Pancreas (tissue), 10 donors: ENCODE data around the gene MLPH. TPM values are rescaled to one million over a fixed set of nuclear protein-coding genes. Genes with fewer than 3 reads are reported as not detected.
A peak's percentile ranks its signal among the peaks of the same experiment; 100 is the strongest.

Experiments
- ATAC-seq, 4 donors: fragments of 200-7000 bp; cut with Tn5 transposase; one replicate each; pipeline versions ENCODE4 v1.8.0 to v1.9.1; 2020; ENCODE audit warnings: mild to moderate bottlenecking in 4 of 4, moderate library complexity in 4 of 4
- DNase-seq, 6 donors: peaks; one replicate each; pipeline ENCODE4 v3.0.0-alpha.2; 2020
- FAIRE-seq: peaks from 2 replicates; lab custom pipeline; 2012; peaks lifted over from hg19 to GRCh38; lab: Jason Lieb, UNC
- H3K27ac ChIP-seq, 4 donors: fragments of 200-600 bp; sonication (generic); 1 replicate in 3 of 4; 2 replicates in 1 of 4; pipeline versions ENCODE4 v1.5.0 to v1.8.0; 2020
- H3K27me3 ChIP-seq, 4 donors: fragments of 200-600 bp; one replicate each; pipeline ENCODE4 v1.8.0; 2021
- H3K36me3 ChIP-seq, 3 donors: fragments of 200-600 bp; sonication (generic) in 1 of 3; one replicate each; pipeline versions ENCODE4 v1.5.0 to v1.8.0; 2020 to 2021
- H3K4me1 ChIP-seq, 3 donors: fragments of 200-600 bp; one replicate each; pipeline ENCODE4 v1.8.0; 2021
- H3K4me3 ChIP-seq, 4 donors: fragments of 200-600 bp; sonication (generic) in 2 of 4; one replicate each; pipeline versions ENCODE4 v1.5.0 to v1.8.0; 2020 to 2021
- H3K9me3 ChIP-seq, 4 donors: fragments of 200-600 bp; one replicate each; pipeline ENCODE4 v1.8.0; 2021
- WGBS, 2 donors: extraction: QIAGEN DNeasy Blood & Tissue Kit; methylation state at CpG; one replicate each; pipeline ENCODE4 v1.1.7; 2013; 5-methylcytosine and 5-hydroxymethylcytosine counted together
- intact Hi-C, 3 donors: fragments of 100-400 bp; cut with DNase I; formaldehyde crosslinking; loops; one replicate each; pipeline versions ENCODE4 v1.11.1 to v1.14.2; 2022
- polyA plus RNA-seq, 2 donors: library from polyadenylated mRNA; stranded (reverse); fragments of 200-250 nt; gene quantifications; one replicate each; pipeline ENCODE4 v1.2.3, GENCODE V29; 2013
- total RNA-seq, 6 donors: library from RNA; stranded (reverse); fragmentation: NEBNext Ultra II Directional in 4 of 6; extraction: Animal tissue kit (Norgen Biotek cat#: 25700) in 4 of 6; gene quantifications; one replicate each; pipeline versions ENCODE4 v1.2.1 to v1.2.4, GENCODE V29; 2021 to 2023
- TF ChIP-seq, protein P1 (sequence below), 4 donors: fragments of 200-600 bp; sonication (generic) in 3 of 4; IDR thresholded peaks; one replicate each; pipeline versions ENCODE4 v1.5.0 to v1.8.0; 2021; ENCODE audit warnings: antibody characterized with exemption in 4 of 4
- donor health status: healthy with polysubstance abuse.
- donor health status: DM: no; HTN: no; CAD: no; lungs with moderate emphysema.
- donor health status: DM: no; HTN: no; CAD: no.
- donor health status: control.
- donor health status: control.
- donor health status: Bipolar disorder and iron deficiency.
- donor health status: DM: yes; HTN: yes; CAD: no.
- donor health status: DM: no; HTN: no; CAD: no.
- donor health status: DM: no; HTN: no; CAD: no.
- donor health status: DM: yes; HTN: yes; CAD: no.

The MLPH gene
- total and polyA plus RNA-seq, 8 donors, result 6.2 to 45.2 (median 19.3) TPM

GRCh38 chr2:237498341-237498740 lies 11.3 kb downstream of the MLPH start:
- peaks cover 0 to 16% (median 0%) of the 10 kb centered on the region in 3 donors for H3K4me1 ChIP-seq
- no peak overlapping the region for H3K27ac ChIP-seq
- no peaks in the 10 kb centered on the region for H3K36me3 ChIP-seq
- intact Hi-C loops, result no loop called here
- no peak for DNase-seq
- no peaks in the 10 kb centered on the region for H3K9me3 ChIP-seq
- FAIRE-seq, result no peak
- H3K4me3 ChIP-seq, result no peak overlapping the region
- no peaks in the 10 kb centered on the region for H3K27me3 ChIP-seq
- TF ChIP-seq, protein P1, sequence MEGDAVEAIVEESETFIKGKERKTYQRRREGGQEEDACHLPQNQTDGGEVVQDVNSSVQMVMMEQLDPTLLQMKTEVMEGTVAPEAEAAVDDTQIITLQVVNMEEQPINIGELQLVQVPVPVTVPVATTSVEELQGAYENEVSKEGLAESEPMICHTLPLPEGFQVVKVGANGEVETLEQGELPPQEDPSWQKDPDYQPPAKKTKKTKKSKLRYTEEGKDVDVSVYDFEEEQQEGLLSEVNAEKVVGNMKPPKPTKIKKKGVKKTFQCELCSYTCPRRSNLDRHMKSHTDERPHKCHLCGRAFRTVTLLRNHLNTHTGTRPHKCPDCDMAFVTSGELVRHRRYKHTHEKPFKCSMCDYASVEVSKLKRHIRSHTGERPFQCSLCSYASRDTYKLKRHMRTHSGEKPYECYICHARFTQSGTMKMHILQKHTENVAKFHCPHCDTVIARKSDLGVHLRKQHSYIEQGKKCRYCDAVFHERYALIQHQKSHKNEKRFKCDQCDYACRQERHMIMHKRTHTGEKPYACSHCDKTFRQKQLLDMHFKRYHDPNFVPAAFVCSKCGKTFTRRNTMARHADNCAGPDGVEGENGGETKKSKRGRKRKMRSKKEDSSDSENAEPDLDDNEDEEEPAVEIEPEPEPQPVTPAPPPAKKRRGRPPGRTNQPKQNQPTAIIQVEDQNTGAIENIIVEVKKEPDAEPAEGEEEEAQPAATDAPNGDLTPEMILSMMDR (IDR thresholded peaks at IDR 0.05), result no peak
- no peak for ATAC-seq
- 68 to 81% methylated on average over 11 of the region's 11 CpGs for WGBS, 2 donors

GRCh38 chr2:237500681-237501424 lies 13.8 kb downstream of the MLPH start:
- no peaks in the 10 kb centered on the region for H3K9me3 ChIP-seq
- H3K27ac ChIP-seq, result no peak overlapping the region
- H3K27me3 ChIP-seq, result no peaks in the 10 kb centered on the region
- no peak overlapping the region for H3K4me3 ChIP-seq
- H3K36me3 ChIP-seq, result no peaks in the 10 kb centered on the region
- FAIRE-seq (no peak), DNase-seq (no peak), ATAC-seq (peak in 1 of 4 donors; percentile 8)
- intact Hi-C loops, result no loop called here
- TF ChIP-seq, protein P1 (IDR thresholded peaks at IDR 0.05), result no peak
- WGBS, 2 donors, result 87% methylated on average over 13 of the region's 13 CpGs
- H3K4me1 ChIP-seq, result peaks cover 0 to 16% (median 0%) of the 10 kb centered on the region in 3 donors

DNA sequence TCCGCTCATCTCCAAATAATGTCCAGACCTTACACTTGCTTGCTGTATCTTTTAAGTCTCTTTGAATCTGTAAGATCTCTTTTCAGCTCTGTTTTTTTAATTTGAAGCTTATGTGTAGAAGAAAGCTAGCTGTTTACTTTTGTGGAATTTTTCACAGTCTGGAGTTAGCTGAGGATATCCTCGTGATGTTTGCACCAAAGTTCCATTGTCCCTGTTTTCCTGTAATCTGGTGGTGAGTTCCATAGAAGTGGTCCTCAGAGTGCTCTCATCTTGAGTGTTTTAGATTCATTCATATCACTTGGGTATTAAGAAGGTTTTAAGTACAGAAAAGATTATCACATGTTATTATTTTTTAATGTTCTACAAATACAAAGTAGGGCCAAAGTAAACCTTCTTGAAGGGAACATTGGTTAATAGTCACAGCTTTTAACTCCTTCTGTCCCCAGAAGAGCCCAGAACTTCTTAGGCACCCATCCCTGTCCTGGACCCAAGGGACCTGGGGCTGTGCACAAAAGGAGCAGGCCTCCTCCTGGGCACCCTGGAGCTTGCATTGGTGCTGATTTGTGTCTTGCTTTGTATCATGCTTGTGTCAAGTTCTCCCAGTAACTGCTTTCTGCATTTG lies 15.0 kb downstream of the MLPH start:
- no peak for FAIRE-seq
- Histone ChIP-seq H3K27ac (peak overlapping the region in 3 of 4 donors; percentile 39 to 63 (median 56)), H3K4me1 (peaks cover 0 to 16% (median 0%) of the 10 kb centered on the region in 3 donors)

GRCh38 chr2:237503201-237503600 lies 16.1 kb downstream of the MLPH start:
- Histone ChIP-seq H3K4me1 (peaks cover 0 to 16% (median 0%) of the 10 kb centered on the region in 3 donors), H3K36me3 (no peaks in the 10 kb centered on the region), H3K27ac (peak overlapping the region in 1 of 4 donors; percentile 63), H3K27me3 (no peaks in the 10 kb centered on the region), H3K9me3 (no peaks in the 10 kb centered on the region), H3K4me3 (no peak overlapping the region)
- no peak for ATAC-seq
- intact Hi-C loops, result no loop called here
- TF ChIP-seq, protein P1 (IDR thresholded peaks at IDR 0.05), result no peak
- 94 to 95% methylated on average over 16 of the region's 16 CpGs for WGBS, 2 donors
- FAIRE-seq, result no peak
- peak in 1 of 6 donors; percentile 32 for DNase-seq

More for the DNA sequence above, 15.0 kb downstream of the MLPH start:
- ATAC-seq (peak; percentile 35 to 68 (median 62)), DNase-seq (no peak)
- Histone ChIP-seq H3K4me3 (no peak overlapping the region), H3K27me3 (no peaks in the 10 kb centered on the region), H3K9me3 (no peaks in the 10 kb centered on the region), H3K36me3 (no peaks in the 10 kb centered on the region)
- WGBS, 2 donors, result 54 to 58% methylated on average over 2 of the region's 2 CpGs
- TF ChIP-seq, protein P1 (IDR thresholded peaks at IDR 0.05), result no peak
- intact Hi-C loops, result no loop called here
